ENCODE measurements around the gene SAMD7.

Gene SAMD7

GRCh38 chr3:169911272-169911671, at the start of gene SAMD7:
TSS of gene SAMD7 (plus strand) at chr3:169911572. CDS start at chr3:169919499, 7,927 bp downstream.
- DNase-seq, result no peak

- no peak for DNase-seq
Measured at GRCh38 chr3:169861871-169862270, 49.5 kb upstream of the SAMD7 start.

GRCh38 chr3:169863458-169863899, 47.9 kb upstream of the SAMD7 start:
- peak; percentile 63 to 80 for DNase-seq

GRCh38 chr3:169864270-169864669, 47.1 kb upstream of the SAMD7 start:
- no peak for DNase-seq

- DNase-seq, result no peak
Measured at GRCh38 chr3:169865176-169865767, 46.1 kb upstream of the SAMD7 start.

- DNase-seq, result no peak
Measured at GRCh38 chr3:169867584-169868210, 43.7 kb upstream of the SAMD7 start.

- DNase-seq, result no peak
Measured at GRCh38 chr3:169868369-169868768, 43.0 kb upstream of the SAMD7 start.

- no peak for DNase-seq
Measured at GRCh38 chr3:169869484-169870220, 41.7 kb upstream of the SAMD7 start, which contains the start of gene LRRC31. TSS of gene LRRC31 (minus strand) at chr3:169869935. CDS start at chr3:169869807, 128 bp downstream.

GRCh38 chr3:169871129-169871886, 40.1 kb upstream of the SAMD7 start:
- DNase-seq, result no peak

- no peak for DNase-seq
Measured at GRCh38 chr3:169879013-169879557, 32.3 kb upstream of the SAMD7 start.

- DNase-seq, result no peak
Measured at GRCh38 chr3:169879845-169880575, 31.4 kb upstream of the SAMD7 start.

GRCh38 chr3:169880576-169881250, 30.7 kb upstream of the SAMD7 start:
- DNase-seq, result no peak

- DNase-seq, result peak; percentile 73 to 90
Measured at GRCh38 chr3:169886671-169887070, 24.7 kb upstream of the SAMD7 start.

- DNase-seq, result no peak
Measured at GRCh38 chr3:169891886-169892285, 19.5 kb upstream of the SAMD7 start.

GRCh38 chr3:169894110-169894509, 17.3 kb upstream of the SAMD7 start:
- no peak for DNase-seq

- DNase-seq, result no peak
Measured at GRCh38 chr3:169895072-169895471, 16.3 kb upstream of the SAMD7 start.

- DNase-seq, result no peak
Measured at GRCh38 chr3:169897284-169897683, 14.1 kb upstream of the SAMD7 start.

GRCh38 chr3:169901453-169901852, 9.9 kb upstream of the SAMD7 start:
- DNase-seq, result no peak

- no peak for DNase-seq
Measured at GRCh38 chr3:169905404-169905803, 6.0 kb upstream of the SAMD7 start.

GRCh38 chr3:169907476-169907875, 3.9 kb upstream of the SAMD7 start:
- DNase-seq, result no peak

- no peak for DNase-seq
Measured at GRCh38 chr3:169907944-169908343, 3.4 kb upstream of the SAMD7 start.

- no peak for DNase-seq
Measured at GRCh38 chr3:169913323-169913722, 2.0 kb downstream of the SAMD7 start.

All from NCI-H446 (cell line).